HepG2 (cell line): ENCODE results near the gene CLEC2D. TPM values are rescaled to one million over a fixed set of nuclear protein-coding genes. Genes with fewer than 3 reads are reported as not detected.

Experiments used
- ATAC-seq: fragments of 200-7000 bp; cut with Tn5 transposase; 3 replicates; pipeline ENCODE4 v1.9.1; 2020; ENCODE audit warnings: mild to moderate bottlenecking, moderate library complexity
- BruUV-seq: library from RNA; stranded (reverse); fragments of 400-500 nt; replicated peaks from 2 replicates; lab custom pipeline; 2021; lab: Mats Ljungman, UMichigan
- CTCF ChIA-PET: fragments of 300-600 bp; formaldehyde crosslinking; extraction: SDS; loops from one replicate; lab custom pipeline; 2021; ENCODE audit warnings: low total read pairs, inconsistent platforms, low intra/inter-chr PET ratio; lab: Yijun Ruan, JAX
- POLR2A ChIA-PET: fragments of 350-600 bp; sonication (Branson Sonifier 250); formaldehyde crosslinking; loops from one replicate; lab custom pipeline; 2020; ENCODE audit warnings: antibody characterized with exemption, inconsistent platforms; lab: Yijun Ruan, JAX
- DNase-seq: peaks from one replicate; pipeline ENCODE4 v3.0.0-alpha.2; 2015; ENCODE audit warnings: low spot score
- FAIRE-seq: peaks from 3 replicates; lab custom pipeline; 2011; peaks lifted over from hg19 to GRCh38; lab: Jason Lieb, UNC
- H2AFZ ChIP-seq: one replicate; pipeline ENCODE4 v1.6.1; 2011; ENCODE audit warnings: low read length, inconsistent platforms
- H3K27ac ChIP-seq: fragments of 300-600 bp; 3 replicates; pipeline ENCODE4 v1.8.0; 2011; ENCODE audit warnings: mixed run types, mild to moderate bottlenecking, mixed read lengths, low read length, inconsistent platforms; ENCODE audit not compliant: insufficient read depth; ENCODE audit errors: extremely low read length
- H3K27me3 ChIP-seq, 2 experiments: fragments of 200-600 bp in 1 of 2; 2 replicates in 1 of 2; 3 replicates in 1 of 2; pipeline versions ENCODE4 v1.6.0 to v1.8.0; 2011; ENCODE audit warnings: low read length in 2 of 2, mild to moderate bottlenecking in 2 of 2, moderate library complexity in 2 of 2, inconsistent platforms in 1 of 2; ENCODE audit not compliant: insufficient read depth in 2 of 2, control insufficient read depth in 1 of 2
- H3K36me3 ChIP-seq, 2 experiments: fragments of 200-600 bp in 1 of 2; replicated peaks in 1 of 2; 2 replicates in 1 of 2; 3 replicates in 1 of 2; pipeline versions ENCODE4 v1.5.1 to v1.8.0; 2011; ENCODE audit warnings: low read length in 2 of 2, inconsistent platforms in 1 of 2; ENCODE audit not compliant: insufficient read depth in 2 of 2, control insufficient read depth in 1 of 2
- H3K4me1 ChIP-seq: 2 replicates; pipeline ENCODE4 v1.5.1; 2012; ENCODE audit warnings: low read length, inconsistent platforms; ENCODE audit not compliant: insufficient read depth
- H3K4me2 ChIP-seq: 2 replicates; pipeline ENCODE4 v1.6.0; 2011; ENCODE audit warnings: low read depth, low read length, inconsistent platforms
- H3K4me3 ChIP-seq, 3 experiments: fragments of 200-600 bp in 1 of 3; sonication (generic), shearing (Covaris generic) in 1 of 3; replicated peaks in 1 of 3; 2 replicates each; pipeline ENCODE4 v1.5.1; 2011 to 2016; ENCODE audit warnings: low read length in 3 of 3, inconsistent platforms in 2 of 3, low read depth in 2 of 3, mild to moderate bottlenecking in 2 of 3, control low read depth in 1 of 3, mixed read lengths in 1 of 3; ENCODE audit not compliant: insufficient read depth in 1 of 3
- H3K79me2 ChIP-seq: one replicate; pipeline ENCODE4 v1.6.1; 2011; ENCODE audit warnings: low read length, inconsistent platforms; ENCODE audit not compliant: insufficient read depth
- H3K9ac ChIP-seq: 2 replicates; pipeline ENCODE4 v1.6.0; 2011; ENCODE audit warnings: mild to moderate bottlenecking, low read depth, low read length, inconsistent platforms; ENCODE audit not compliant: insufficient read depth
- H3K9me3 ChIP-seq: 2 replicates; pipeline ENCODE4 v1.5.1; 2012; ENCODE audit warnings: mild to moderate bottlenecking, low read length
- H4K20me1 ChIP-seq: 2 replicates; pipeline ENCODE4 v1.6.0; 2011; ENCODE audit warnings: inconsistent platforms, mild to moderate bottlenecking, low read length, moderate library complexity; ENCODE audit not compliant: insufficient read depth
- ARID3A ChIP-seq: IDR thresholded peaks from 2 replicates; pipeline ENCODE4 v1.6.1; 2012; ENCODE audit warnings: low read depth, low read length, improper control_type of control experiment
- ATF7 ChIP-seq, 2 experiments: fragments of 450-650 bp in 1 of 2; sonication (generic) in 1 of 2; formaldehyde crosslinking in 1 of 2; IDR thresholded peaks; 2 replicates each; pipeline versions ENCODE4 v1.4.0 to v1.6.1; 2016 to 2020; ENCODE audit warnings: antibody characterized with exemption in 1 of 2, mild to moderate bottlenecking in 1 of 2, missing genetic modification reagents in 1 of 2
- WGBS: methylation state at CpG from one replicate; pipeline ENCODE4 v1.1.6; 2017; ENCODE audit warnings: low lambda C conversion rate; 5-methylcytosine and 5-hydroxymethylcytosine counted together
- in situ Hi-C: cut with HindIII; loops from 2 replicates; pipeline ENCODE4 v1.10.0; 2017; ENCODE audit warnings: low pct_unique_long_range_greater_than_20kb; ENCODE audit not compliant: extremely low pct_ligation_motif_present
- intact Hi-C: fragments of 100-400 bp; cut with micrococcal nuclease; formaldehyde crosslinking; loops from one replicate; pipeline ENCODE4 v1.10.0; 2022; ENCODE audit not compliant: unreplicated experiment
- polyA plus RNA-seq, 8 experiments: library from polyadenylated mRNA; depleted of rRNA in 3 of 8; stranded (reverse) in 7 of 8; unstranded in 1 of 8; fragments of >200 nt; fragmentation: Illumina TruSeq in 4 of 8; extraction: Trizol in 4 of 8; gene quantifications; 2 replicates each; pipeline versions ENCODE4 v1.2.1 to v1.2.3, GENCODE V29; 2011 to 2016; ENCODE audit warnings: low read depth in 4 of 8, missing spikeins in 1 of 8, mixed read lengths in 1 of 8; ENCODE audit not compliant: insufficient read depth in 1 of 8
- small RNA-seq, 3 experiments: library from RNA; depleted of rRNA; stranded (forward); fragments of <200 nt; gene quantifications; one replicate each; pipeline ENCODE3, GENCODE V24; 2012; ENCODE audit warnings: low read depth in 2 of 3, low replicate concordance in 1 of 3; ENCODE audit not compliant: insufficient read length in 3 of 3, insufficient read depth in 2 of 3
- total RNA-seq, 5 experiments: library from RNA; depleted of rRNA; stranded (reverse); fragments of >200 nt; fragmentation: Illumina TruSeq; extraction: Trizol; gene quantifications; 2 replicates each; pipeline ENCODE4 v1.2.3, GENCODE V29; 2016; ENCODE audit warnings: low read depth in 1 of 5

CLEC2D gene
- total and polyA plus RNA-seq, 2 of the 13 experiments (the other 11 are each of a cell fraction or from before 2014, with no cell fraction given), result 2.5 to 8.6 TPM

- no peaks in the 10 kb centered on the region for H3K9me3 ChIP-seq
- ATAC-seq (no peak), FAIRE-seq (no peak)
- BruUV-seq, result no TSS peak
- no peak overlapping the region for H3K27ac ChIP-seq
- in situ Hi-C loops, result no loop called here
- no peaks in the 10 kb centered on the region for H3K79me2 ChIP-seq
- WGBS, result 17% methylated on average over 3 of the region's 3 CpGs
- intact Hi-C loops, result no loop called here
- no peak overlapping the region for H3K4me2 ChIP-seq
- CTCF ChIA-PET, result interaction anchor here (1.1 kb wide), 1 partner anchor 180 kb away, joined by 4 read pairs; no protein-coding TSS in a partner anchor
- no peak overlapping the region for H3K4me3 ChIP-seq
- TF ChIP-seq ARID3A (no peak), ATF7 (IDR thresholded peaks at IDR 0.05) (0 out of 2 replicates have a peak, but pooled peaks have one; percentile 4), ATF7 (CRISPR knock-in tag; IDR thresholded peaks at IDR 0.05) (no peak)
- TF ChIP-seq, all 625 proteins: peak for 1
- Histone ChIP-seq H3K27me3 (peaks cover 0 to 10% of the 10 kb centered on the region in 2 experiments; a peak in 1 of 5 replicates), H2AFZ (no peak overlapping the region), H3K4me1 (no peaks in the 10 kb centered on the region), H4K20me1 (no peaks in the 10 kb centered on the region), H3K36me3 (no peaks in the 10 kb centered on the region), H3K9ac (no peak overlapping the region)
- DNase-seq, result no peak
- POLR2A ChIA-PET, result no interaction called here
Observed at GRCh38 chr12:9745199-9745598, 75.7 kb downstream of the CLEC2D start.

Small RNAs within 50 kb of the gene (small RNA-seq; reads per million reads assigned to genes)
- gene AC010186.4 (0 reads per million in 3 experiments), gene RNU6-700P (0 reads per million in 3 experiments)

Other genes starting within 250 kb of the CLEC2D start
- gene KLRB1, start 61.8 kb upstream of the CLEC2D start, total RNA-seq (2016; rRNA removed; fragmentation: Illumina TruSeq; extraction: Trizol), result not detected in 2 replicates
- not detected in 2 replicates for gene KLRB1, start 61.8 kb upstream of the CLEC2D start, polyA plus RNA-seq (2011; rRNA removed)
- gene CLECL1, start 63.4 kb downstream of the CLEC2D start, total RNA-seq (2016; rRNA removed; fragmentation: Illumina TruSeq; extraction: Trizol), result not detected in 2 replicates
- gene CLECL1, start 63.4 kb downstream of the CLEC2D start, polyA plus RNA-seq (2011; rRNA removed), result not detected in 2 replicates
- gene CD69, start 91.2 kb downstream of the CLEC2D start, total RNA-seq (2016; rRNA removed; fragmentation: Illumina TruSeq; extraction: Trizol), result not detected in 2 replicates
- gene CD69, start 91.2 kb downstream of the CLEC2D start, polyA plus RNA-seq (2011; rRNA removed), result not detected in 2 replicates
- not detected in 2 replicates for gene KLRF1, start 157.8 kb downstream of the CLEC2D start, total RNA-seq (2016; rRNA removed; fragmentation: Illumina TruSeq; extraction: Trizol)
- not detected in 2 replicates for gene KLRF1, start 157.8 kb downstream of the CLEC2D start, polyA plus RNA-seq (2011; rRNA removed)
- gene CLEC2B, start 199.6 kb downstream of the CLEC2D start, total RNA-seq (2016; rRNA removed; fragmentation: Illumina TruSeq; extraction: Trizol), result not detected in 2 replicates
- not detected in 2 replicates for gene CLEC2B, start 199.6 kb downstream of the CLEC2D start, polyA plus RNA-seq (2011; rRNA removed)
- gene KLRF2, start 211.8 kb downstream of the CLEC2D start, total RNA-seq (2016; rRNA removed; fragmentation: Illumina TruSeq; extraction: Trizol), result not detected in 2 replicates
- not detected in 2 replicates for gene KLRF2, start 211.8 kb downstream of the CLEC2D start, polyA plus RNA-seq (2011; rRNA removed)